HG02938 (cell line): ENCODE measurements around the gene EPHB4.
A peak's percentile ranks its signal among the peaks of the same experiment; 100 is the strongest.
"Not testable (repeated sequence)": the region's sequence is repeated elsewhere in the genome, so short reads cannot be mapped to it uniquely, and the experiment has no call there.

ENCODE experiments used
- ATAC-seq: cut with Tn5 transposase; IDR thresholded peaks from one replicate; pipeline ENCODE4 v1.9.1; 2021; ENCODE audit warnings: mild to moderate bottlenecking, moderate library complexity; ENCODE audit not compliant: unreplicated experiment

Gene EPHB4

DNA sequence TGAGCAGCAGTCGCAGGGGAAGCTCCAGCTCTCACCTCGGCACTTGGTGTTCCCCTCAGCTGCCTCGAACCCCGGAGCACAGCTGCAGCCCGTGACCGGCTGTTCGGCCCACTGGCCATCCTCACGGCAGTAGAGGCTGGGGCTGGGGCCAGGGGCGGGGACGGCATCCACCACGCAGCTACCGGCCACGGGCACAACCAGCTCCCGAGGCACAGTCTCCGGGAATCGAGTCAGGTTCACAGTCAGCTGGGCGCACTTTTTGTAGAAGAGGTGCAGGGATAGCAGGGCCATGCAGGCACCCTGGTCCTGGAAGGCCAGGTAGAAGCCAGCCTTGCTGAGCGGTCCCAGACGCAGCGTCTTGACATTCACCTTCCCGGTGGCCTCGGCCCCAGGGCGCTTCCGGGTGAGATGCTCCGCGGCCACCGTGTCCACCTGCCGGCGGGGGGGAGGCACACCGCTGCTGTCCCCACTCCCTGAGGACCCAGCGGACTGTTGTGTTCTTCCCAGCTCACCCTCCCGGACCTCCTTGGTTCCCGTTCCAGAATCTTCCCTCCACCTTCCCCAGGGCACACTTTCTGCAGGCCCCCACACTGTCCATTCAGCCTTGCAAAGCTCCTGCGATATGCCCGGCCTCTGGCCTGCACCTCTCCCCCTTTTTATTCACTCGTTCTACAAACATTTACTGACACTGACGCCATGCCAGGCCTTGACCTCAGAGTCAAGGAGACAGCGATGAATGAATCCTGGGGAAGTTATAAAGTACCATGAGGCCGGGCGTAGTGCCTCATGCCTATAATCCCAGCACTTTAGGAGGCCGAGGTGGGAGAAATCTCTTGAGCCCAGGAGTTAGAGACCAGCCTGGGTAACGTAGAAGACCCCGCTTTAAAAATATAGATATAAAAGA is 4.8 kb downstream of the EPHB4 start:
- ATAC-seq, result no peak

DNA sequence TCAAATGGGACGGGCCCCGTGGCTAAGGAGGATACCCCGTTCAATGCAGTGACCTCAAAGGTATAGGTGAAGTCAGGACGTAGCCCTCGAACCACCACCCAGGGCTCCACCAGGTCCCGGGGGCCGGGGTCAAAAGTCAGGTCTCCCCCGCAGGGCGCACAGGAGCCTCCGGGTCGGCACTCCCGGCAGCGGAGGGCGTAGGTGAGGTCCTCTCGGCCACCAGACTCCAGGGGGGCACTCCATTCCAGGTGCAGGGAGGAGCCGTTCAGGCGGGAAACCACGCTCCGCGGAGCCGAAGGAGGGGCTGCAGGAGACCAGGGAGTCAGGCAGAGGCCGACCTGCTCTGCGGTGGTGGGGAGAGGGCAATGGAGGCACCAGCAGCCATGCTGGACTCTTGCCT is 7.7 kb downstream of the EPHB4 start:
- ATAC-seq, result no peak

DNA sequence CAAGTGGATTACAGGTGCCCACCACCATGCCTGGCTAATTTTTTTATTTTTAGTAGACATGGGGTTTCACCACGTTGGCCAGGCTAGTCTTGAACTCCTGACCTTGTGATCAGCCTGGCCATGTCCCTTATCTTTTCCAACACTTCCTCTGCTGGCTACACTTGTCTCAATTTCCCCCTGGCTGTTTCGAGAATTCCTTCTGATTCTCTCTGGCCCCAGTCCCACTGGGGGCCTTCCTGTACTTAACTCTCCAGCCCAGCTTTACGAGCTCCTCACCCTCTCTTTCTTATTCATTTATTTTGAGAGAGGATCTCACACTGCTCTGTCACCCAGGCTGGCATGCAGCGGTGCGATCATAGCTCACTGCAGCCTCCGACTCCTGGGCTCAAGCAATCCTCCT is 8.5 kb downstream of the EPHB4 start:
- no peak for ATAC-seq

DNA sequence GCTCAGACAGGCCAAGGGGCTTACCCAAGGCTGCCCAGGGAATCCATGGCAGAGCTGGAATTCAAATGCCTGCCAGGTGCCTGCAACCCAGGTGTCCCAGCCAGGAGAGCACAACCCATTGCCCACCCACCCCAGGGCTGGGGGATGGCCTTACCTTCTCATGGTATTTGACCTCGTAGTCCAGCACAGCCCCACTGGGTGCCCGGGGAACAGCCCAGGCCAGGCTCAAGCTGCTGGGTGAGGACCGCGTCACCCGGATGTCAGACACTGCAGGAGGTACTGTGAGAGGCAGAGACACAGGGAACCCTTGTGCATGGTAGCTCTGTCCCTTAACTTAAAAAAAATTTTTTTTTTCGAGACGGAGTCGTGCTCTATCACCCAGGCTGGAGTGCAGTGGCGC is 9.0 kb downstream of the EPHB4 start:
- ATAC-seq, result no peak

DNA sequence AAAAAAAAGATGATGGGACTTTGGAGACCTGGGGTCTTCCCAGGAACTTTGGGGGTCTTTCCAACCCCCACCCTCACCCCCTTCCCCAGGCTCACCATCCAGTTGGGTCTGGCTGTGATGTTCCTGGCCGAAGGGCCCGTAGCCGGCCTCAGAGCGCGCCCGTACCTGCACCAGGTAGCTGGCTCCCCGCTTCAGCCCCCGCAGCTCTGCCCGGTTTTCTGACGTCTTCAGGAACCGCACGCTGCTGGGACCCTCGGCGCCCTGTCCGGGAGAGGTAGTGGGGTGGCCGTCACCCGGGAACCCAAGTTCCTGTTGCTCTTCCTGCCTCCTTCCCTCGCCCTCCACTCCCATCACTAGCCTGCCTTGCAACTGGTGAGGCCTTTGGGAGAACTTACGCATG is 10.2 kb downstream of the EPHB4 start:
- ATAC-seq, result no peak

DNA sequence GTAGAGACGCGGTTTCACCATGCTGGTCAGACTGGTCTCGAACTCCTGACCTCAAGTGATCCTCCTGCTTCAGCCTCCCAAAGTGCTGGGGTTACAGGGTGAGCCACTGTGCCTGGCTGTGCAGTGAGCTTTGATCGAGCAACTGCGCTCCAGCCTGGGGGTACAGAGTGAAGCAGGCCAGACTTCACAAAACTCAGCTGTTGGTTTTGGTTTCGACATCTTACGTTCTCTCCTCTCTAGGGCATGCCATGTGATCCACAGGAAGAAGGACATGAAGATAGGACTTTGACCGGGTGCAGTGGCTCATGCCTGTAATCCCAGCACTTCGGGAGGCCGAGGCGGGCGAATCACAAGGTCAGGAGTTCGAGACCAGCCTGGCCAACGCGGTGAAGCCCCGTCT is 10.8 kb downstream of the EPHB4 start:
- not testable (repeated sequence) for ATAC-seq

DNA sequence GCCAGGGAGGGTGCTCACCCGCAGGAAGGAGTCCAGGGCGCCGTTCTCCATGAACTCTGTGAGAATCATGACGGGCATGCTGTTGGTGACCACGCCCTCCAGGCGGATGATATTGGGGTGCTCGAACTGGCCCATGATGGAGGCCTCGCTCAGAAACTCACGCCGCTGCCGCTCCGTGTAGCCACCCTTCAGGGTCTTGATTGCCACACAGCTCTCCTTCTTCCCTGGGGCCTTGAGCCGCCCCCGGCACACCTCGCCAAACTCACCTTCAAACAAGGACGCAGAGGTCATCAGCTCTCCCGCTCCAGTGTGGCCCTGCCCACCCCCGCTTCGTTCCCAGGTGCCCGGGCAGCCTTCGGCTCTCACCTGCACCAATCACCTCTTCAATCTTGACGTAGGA is 14.6 kb downstream of the EPHB4 start:
- no peak for ATAC-seq

DNA sequence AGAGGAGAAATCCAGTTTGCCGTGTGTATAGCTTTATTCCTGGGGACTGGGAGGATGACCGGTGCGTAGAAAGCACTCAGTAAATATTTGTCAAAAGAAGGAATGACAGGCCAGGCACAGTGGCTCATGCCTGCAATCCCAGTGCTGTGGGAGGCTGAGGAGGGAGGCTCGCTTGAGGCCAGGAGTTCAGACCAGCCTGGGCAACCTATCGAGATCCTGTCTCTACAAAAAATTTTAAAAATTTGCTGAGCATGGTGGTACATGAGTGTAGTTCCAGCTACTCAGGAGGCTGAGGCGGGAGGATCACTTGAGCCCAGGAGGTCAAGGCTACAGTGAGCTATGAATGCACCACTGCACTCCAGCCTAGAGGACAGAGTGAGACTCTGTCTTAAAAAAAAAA is 15.8 kb downstream of the EPHB4 start:
- no peak for ATAC-seq

DNA sequence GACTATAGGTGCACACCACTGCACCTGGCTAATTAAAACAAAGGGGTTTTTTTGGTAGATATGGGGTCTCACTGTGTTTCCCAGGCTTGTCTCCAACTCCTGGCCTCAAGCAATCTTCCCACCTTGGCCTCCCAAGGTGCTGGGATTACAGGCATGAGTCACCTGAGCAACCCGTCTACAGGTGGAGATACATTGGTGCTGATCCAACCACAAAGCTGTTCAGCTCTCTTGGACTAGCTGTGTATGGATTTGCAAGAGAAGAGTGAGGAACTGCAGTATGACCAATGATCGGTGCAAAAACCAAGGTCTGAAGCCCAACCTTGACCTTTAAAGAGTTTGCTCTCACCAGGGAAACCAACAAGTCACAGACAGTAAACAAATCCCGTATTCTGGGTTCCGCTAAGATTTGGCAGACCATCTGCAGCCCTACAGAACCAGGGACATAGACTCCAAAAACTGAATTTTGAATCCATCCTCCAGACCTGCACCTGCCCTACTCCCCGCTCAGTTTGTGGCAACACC is 18.9 kb downstream of the EPHB4 start:
- ATAC-seq, result no peak

DNA sequence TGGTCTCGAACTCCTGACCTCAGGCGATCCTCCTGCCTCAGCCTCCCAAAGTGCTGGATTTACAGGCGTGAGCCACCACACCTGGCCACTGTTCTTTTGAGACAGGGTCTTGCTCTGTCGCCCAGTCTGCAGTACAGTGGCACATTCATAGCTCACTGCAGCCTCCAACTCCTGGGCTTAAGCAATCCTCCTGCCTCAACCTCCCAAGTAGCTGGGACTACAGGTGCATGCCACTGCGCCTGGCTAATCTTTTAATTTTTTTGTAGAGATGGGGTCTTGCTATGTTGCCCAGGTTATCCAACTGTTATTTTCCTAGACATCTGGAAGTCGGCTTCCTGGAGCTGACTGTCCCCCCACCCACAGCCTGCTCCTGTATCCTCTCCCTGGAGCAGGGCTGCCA is 20.4 kb downstream of the EPHB4 start:
- ATAC-seq, result not testable (repeated sequence)

DNA sequence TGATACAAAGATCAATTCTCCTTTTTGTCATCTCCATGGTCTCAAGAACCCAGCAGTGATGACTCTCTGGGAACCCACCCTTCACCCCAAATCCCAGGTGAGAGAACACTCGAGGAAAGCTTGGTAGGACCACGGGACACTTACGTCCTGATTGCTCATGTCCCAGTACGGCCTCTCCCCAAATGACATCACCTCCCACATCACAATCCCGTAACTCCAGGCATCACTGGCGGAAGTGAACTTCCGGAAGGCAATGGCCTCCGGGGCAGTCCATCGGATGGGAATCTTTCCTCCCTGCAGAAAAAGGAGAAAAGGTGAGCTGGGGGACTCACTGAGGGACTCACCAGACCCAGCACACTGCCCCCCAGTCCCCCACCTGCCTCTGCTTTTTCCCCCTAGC is 21.0 kb downstream of the EPHB4 start:
- ATAC-seq, result no peak

DNA sequence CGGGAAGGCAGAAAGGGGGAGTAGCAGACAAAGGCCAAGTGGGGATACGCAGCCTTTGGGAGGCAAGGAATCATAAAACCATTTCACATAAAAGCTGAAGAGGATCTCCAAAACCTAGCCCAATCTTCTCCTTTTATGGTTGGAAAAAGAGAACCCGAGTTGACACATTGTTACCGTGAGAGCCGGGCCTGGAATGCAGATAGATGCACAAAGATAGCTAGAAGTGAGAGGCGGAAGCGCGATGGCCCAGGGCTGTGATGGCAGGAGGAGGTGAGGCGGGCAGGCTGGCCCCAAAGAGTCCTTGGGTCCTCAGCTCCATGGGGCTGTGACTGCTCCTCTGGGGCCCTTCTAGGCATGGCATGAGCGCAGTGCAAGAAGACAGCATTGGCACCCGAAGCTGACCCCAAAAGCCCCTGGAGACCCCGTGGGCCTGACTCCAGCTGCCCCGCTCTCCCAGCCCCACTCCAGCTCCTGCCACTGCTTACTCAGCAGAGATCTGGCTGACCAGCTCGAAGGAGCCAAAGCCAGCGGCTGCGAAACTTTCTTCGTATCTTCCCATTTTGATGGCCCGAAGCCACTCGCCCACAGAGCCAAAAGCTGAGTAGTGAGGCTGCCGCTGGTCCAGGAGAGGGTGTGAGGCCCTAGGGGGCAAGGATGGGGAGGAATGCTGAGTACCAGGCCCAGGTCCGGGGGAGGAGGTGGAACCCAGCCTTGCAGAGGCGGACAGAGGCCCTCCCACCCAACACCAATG is 22.5 kb downstream of the EPHB4 start:
- no peak for ATAC-seq

DNA sequence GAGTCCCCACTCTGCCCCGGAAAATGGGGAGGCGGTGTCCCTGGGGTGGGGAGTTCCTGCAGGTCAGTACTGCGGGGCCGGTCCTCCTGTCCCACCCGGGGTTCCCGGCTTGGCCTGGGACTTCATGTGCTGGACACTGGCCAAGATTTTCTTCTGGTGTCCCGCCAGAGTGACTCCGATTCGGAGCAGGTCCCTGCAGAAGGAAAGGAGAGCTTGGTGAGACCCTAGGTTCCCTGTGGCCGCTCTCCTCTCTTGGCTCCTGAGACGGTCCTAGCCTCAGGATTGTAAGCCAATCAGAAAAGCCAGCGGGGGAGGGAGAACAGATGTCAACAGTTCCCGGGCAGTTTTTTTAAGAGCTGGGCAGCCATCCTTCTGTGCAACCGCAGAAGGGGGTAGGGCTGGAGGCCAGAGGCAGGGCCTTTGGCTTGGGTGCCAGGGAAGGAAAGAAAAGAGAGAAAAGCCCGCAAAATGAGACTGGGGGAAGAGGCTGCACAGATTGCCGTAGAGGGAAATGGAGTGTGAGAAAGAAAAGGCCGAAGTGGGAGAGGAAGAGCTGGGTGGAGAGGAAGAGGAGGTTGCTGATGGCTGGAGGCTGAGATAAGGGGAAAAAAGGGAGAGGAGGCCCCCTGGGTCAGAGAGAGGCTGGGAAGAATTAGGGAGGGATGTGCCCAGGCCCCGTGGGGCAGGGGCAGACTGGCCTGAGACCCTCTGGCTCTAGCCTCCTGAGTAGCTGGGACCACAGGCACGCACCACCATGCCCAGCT is 23.7 kb downstream of the EPHB4 start:
- ATAC-seq, result peak; percentile 98

DNA sequence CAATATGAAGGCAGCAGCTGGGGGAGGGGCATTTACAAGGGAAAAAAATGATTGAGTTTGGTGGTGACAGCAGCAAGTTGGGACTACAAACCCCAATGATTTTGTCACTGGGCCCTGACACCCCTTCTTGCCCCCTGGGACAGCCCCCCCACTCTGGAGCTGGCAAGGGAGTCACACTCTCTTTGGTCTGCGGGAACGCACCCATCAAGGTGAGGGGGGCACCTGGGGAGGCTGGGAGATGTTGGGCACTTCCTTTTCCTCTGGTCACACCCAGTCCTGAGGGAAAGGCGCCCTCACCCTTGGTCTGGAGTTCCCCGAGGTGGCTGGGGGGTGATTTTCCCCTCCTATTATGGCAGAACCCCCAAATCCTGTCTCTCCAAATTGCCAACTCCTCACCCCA is 24.4 kb downstream of the EPHB4 start:
- ATAC-seq, result no peak

DNA sequence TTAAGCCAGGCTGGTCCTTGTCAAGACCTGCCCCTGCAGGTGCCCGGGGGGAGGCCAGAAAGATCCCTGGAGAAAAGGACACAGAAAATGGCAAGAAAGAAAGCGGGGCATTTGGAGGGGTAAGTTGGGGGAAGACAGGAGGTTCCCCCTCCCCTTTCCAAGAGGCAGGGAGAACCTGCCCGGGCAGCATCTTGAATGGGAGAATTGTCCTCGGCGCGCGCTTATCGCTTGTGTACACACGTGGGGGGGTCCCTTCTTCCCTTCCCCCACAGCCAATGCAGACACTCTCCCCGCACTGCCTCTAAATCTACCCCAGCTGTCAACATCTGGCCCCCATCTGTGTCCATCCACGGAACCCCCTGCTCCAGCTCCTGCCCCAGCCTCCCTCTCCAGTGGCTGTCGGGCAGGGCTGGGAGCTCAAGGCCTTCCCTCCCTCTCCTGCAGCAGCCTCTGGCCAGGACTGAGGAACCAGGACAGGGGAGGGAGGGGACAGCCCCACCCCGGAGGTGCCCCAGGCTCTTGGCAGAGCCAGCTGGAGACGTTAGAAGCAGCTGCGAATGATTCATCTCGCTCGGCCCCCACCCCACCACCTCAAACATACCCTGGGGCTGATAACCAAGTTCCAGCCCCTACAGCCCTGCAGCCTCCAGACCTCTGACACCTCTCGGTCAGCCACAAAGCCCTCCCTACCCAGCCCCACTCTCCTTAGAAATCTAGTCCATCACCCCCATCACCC is 25.3 kb downstream of the EPHB4 start:
- ATAC-seq, result no peak

DNA sequence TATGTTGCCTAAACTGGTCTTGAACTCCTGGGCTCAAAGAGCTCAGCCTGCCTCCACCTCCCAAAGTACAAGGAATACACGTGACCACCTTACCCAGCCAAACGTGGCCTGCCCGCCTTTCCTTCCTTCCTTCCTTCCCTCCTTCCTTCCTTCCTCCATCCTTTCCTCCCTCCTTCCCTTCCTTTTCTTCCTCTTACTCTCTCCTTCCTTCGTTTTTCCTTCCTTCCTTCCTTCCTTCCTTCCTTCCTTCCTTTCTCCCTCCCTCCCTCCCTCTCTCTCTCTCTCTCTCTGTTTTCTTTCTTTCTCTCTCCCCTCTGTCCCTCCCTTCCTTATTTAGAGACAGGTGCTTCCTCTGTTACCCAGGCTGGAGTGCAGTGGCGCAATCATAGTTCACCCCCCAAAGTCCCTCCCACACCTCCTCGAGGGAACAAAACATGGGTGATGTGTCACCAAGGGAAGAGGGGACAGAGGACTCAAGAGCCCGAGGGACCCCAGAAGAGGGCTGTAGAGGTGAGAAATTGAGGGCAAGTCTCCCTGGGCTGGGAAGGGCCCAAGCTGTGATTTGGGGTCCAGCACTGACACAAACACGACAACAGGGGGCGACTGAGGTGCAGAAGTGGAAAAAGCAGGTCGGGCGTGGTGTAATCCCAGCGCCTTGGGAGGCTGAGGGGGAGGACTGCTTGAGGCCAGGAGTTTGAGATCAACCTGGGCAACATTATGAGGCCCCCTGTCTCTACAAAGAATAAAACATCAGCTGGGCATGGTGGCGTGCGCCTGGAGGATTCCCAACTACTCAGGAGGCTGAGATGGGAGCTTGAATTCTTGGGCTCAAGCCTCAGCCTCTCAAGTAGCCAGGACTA is 28.1 kb downstream of the EPHB4 start:
- no peak for ATAC-seq

DNA sequence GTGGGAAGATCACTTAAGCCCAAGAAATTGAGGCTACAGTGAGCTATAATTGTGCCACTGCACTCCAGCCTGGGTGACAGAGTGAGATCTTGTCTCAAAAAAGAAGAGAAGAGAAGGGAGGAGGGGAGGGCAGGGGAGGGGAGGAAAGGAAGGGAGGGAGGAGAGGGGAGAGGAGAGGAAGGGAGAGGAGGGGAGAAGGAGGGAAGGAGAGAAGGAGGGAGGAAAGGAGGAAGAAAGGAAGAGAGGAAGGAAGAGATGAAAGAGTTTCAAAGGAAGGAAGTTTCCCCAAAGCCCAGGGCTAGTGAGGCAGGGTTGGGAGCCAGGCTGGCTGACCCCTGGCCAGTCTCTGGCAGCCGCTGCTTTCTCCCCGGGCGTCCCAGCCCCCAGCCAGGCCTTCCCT is 32.6 kb downstream of the EPHB4 start:
- ATAC-seq, result no peak

DNA sequence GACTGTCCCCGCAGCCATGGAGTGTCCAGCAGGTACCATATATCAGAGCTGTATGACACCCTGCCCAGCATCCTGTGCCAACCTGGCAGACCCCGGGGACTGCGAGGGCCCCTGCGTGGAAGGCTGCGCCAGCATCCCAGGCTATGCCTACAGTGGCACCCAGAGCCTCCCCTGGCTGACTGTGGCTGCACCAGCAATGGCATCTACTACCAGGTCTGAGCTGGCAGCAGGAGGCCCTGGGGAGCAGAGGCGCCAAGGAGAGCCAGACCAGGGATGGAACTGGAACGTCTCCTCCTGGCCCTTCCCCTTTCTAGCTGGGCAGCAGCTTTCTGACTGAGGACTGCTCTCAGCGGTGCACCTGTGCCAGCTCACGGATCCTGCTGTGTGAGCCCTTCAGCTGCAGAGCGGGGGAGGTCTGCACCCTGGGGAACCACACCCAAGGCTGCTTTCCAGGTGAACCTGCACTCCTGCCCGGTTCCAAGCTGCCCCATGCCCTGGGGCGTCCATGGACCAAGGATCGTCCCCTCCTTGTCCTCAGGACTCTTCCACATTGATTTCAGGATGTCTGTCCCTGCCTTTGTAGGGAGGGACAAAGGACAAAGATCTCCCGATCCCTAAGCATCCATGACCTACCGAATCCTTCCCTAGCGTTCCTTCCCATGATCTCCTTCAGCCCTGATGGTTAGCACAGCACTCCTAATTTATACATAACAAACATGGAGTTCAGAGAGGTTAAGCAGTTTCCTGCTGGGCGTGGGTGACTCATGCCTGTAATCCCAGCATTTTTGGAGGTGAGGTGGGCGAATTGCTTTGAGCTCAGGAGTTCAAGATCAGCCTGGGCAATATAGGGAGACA is 33.3 kb downstream of the EPHB4 start:
- ATAC-seq, result no peak
